ENCODE measurements around the gene BCLAF3. TPM values are rescaled to one million over a fixed set of nuclear protein-coding genes. Genes with fewer than 3 reads are reported as not detected.

The BCLAF3 gene
- total RNA-seq, 4 donors from 2014 or later, result 7.0 to 10.0 (median 8.7) TPM

- DNase-seq (ENCODE audit: extremely low spot score), result no peak
- WGBS, result 46% methylated on average over 2 of the region's 2 CpGs
- Histone ChIP-seq H3K27me3 (no peaks in the 10 kb centered on the region), H3K9me3 (no peaks in the 10 kb centered on the region), H3K36me3 (peaks cover 0 to 8% (median 0%) of the 10 kb centered on the region in 4 donors), H3K27ac (replicated peaks in 1 of 4) (no peak overlapping the region), H3K4me1 (peaks cover 4 to 30% (median 16%) of the 10 kb centered on the region in 4 donors), H3K4me3 (no peak overlapping the region)
- intact Hi-C loops (cut with DNase I), result no loop called here
- no peak for TF ChIP-seq CTCF (IDR thresholded peaks at IDR 0.05)
- no peak for TF ChIP-seq EP300 (IDR thresholded peaks at IDR 0.05)
- no peak for TF ChIP-seq POLR2AphosphoS5 (IDR thresholded peaks at IDR 0.05)
- TF ChIP-seq POLR2A (IDR thresholded peaks at IDR 0.05; ENCODE audit: low read depth), result no peak
Measured at GRCh38 chrX:19955306-19955705, 35.6 kb downstream of the BCLAF3 start.

- TF ChIP-seq CTCF (IDR thresholded peaks at IDR 0.05), result no peak
- no peak for TF ChIP-seq EP300 (IDR thresholded peaks at IDR 0.05)
- TF ChIP-seq POLR2AphosphoS5 (IDR thresholded peaks at IDR 0.05), result no peak
- no peak for TF ChIP-seq POLR2A (IDR thresholded peaks at IDR 0.05; ENCODE audit: low read depth)
- Histone ChIP-seq H3K4me3 (no peak overlapping the region), H3K27me3 (no peaks in the 10 kb centered on the region), H3K27ac (replicated peaks in 1 of 4) (no peak overlapping the region), H3K4me1 (peaks cover 4 to 30% (median 16%) of the 10 kb centered on the region in 4 donors), H3K36me3 (peaks cover 0 to 8% (median 0%) of the 10 kb centered on the region in 4 donors), H3K9me3 (no peaks in the 10 kb centered on the region)
- WGBS, result 77% methylated on average over 2 of the region's 2 CpGs
- DNase-seq (ENCODE audit: extremely low spot score), result no peak
- intact Hi-C loops (cut with DNase I), result no loop called here
Measured at GRCh38 chrX:19954335-19955096, 36.3 kb downstream of the BCLAF3 start.

- no peak for TF ChIP-seq EP300 (IDR thresholded peaks at IDR 0.05)
- no peak for TF ChIP-seq CTCF (IDR thresholded peaks at IDR 0.05)
- no peak for TF ChIP-seq POLR2AphosphoS5 (IDR thresholded peaks at IDR 0.05)
- TF ChIP-seq POLR2A (IDR thresholded peaks at IDR 0.05; ENCODE audit: low read depth), result no peak
- 89% methylated on average over 3 of the region's 3 CpGs for WGBS
- peaks cover 0 to 12% (median 0%) of the 10 kb centered on the region in 4 donors for H3K36me3 ChIP-seq
- H3K4me1 ChIP-seq, result peaks cover 4 to 30% (median 16%) of the 10 kb centered on the region in 4 donors
- DNase-seq (ENCODE audit: extremely low spot score), result no peak
- no peak overlapping the region for H3K4me3 ChIP-seq
- H3K27me3 ChIP-seq, result no peaks in the 10 kb centered on the region
- no peak overlapping the region for H3K27ac ChIP-seq (replicated peaks in 1 of 4)
- intact Hi-C loops (cut with DNase I), result no loop called here
- H3K9me3 ChIP-seq, result no peaks in the 10 kb centered on the region
Measured at GRCh38 chrX:19953145-19953544, 37.7 kb downstream of the BCLAF3 start.

- H3K36me3 ChIP-seq, result peaks cover 0 to 21% (median 0%) of the 10 kb centered on the region in 4 donors
- no peak overlapping the region for H3K4me3 ChIP-seq
- H3K9me3 ChIP-seq, result no peaks in the 10 kb centered on the region
- H3K27me3 ChIP-seq, result no peaks in the 10 kb centered on the region
- WGBS, result 72% methylated on average over 2 of the region's 2 CpGs
- peaks cover 0 to 3% (median under 1%) of the 10 kb centered on the region in 4 donors for H3K4me1 ChIP-seq
- H3K27ac ChIP-seq (replicated peaks in 1 of 4), result no peak overlapping the region
- intact Hi-C loops (cut with DNase I), result no loop called here
- no peak for DNase-seq (ENCODE audit: extremely low spot score)
- TF ChIP-seq POLR2A (IDR thresholded peaks at IDR 0.05; ENCODE audit: low read depth), result no peak
- TF ChIP-seq POLR2AphosphoS5 (IDR thresholded peaks at IDR 0.05), result no peak
- no peak for TF ChIP-seq CTCF (IDR thresholded peaks at IDR 0.05)
- TF ChIP-seq EP300 (IDR thresholded peaks at IDR 0.05), result no peak
Measured at GRCh38 chrX:19949340-19949739, 41.5 kb downstream of the BCLAF3 start.
